Astrocyte of the hippocampus (primary cell): Measurements from ENCODE around the gene FOXO3.
"Not testable (repeated sequence)": the region's sequence is repeated elsewhere in the genome, so short reads cannot be mapped to it uniquely, and the experiment has no call there.

Source experiments
- DNase-seq: peaks from one replicate; pipeline ENCODE4 v3.0.0; 2011; ENCODE audit warnings: low read depth, low spot score

Gene FOXO3

GRCh38 chr6:108658174-108658573 is 97.5 kb downstream of the FOXO3 start:
- DNase-seq = no peak

GRCh38 chr6:108658785-108659184 is 98.1 kb downstream of the FOXO3 start:
- DNase-seq = not testable (repeated sequence)

GRCh38 chr6:108660251-108660650 is 99.5 kb downstream of the FOXO3 start:
- no peak for DNase-seq

- no peak for DNase-seq
Measured at GRCh38 chr6:108661430-108661829, 100.7 kb downstream of the FOXO3 start.

- DNase-seq = no peak
Measured at GRCh38 chr6:108661982-108662381, 101.3 kb downstream of the FOXO3 start.

GRCh38 chr6:108662702-108663101 is 102.0 kb downstream of the FOXO3 start:
- DNase-seq = no peak

- not testable (repeated sequence) for DNase-seq
Measured at GRCh38 chr6:108663494-108664064, 102.9 kb downstream of the FOXO3 start.

- no peak for DNase-seq
Measured at GRCh38 chr6:108665495-108666196, 104.9 kb downstream of the FOXO3 start.

GRCh38 chr6:108666656-108667260 is 106.0 kb downstream of the FOXO3 start:
- DNase-seq = no peak

- DNase-seq = peak; percentile 75
Measured at GRCh38 chr6:108667993-108668392, 107.3 kb downstream of the FOXO3 start.

GRCh38 chr6:108669673-108670072 is 109.0 kb downstream of the FOXO3 start:
- DNase-seq = no peak

GRCh38 chr6:108671175-108671574 is 110.5 kb downstream of the FOXO3 start:
- no peak for DNase-seq

- DNase-seq = no peak
Measured at GRCh38 chr6:108671790-108672189, 111.1 kb downstream of the FOXO3 start.

- DNase-seq = no peak
Measured at GRCh38 chr6:108672641-108673040, 111.9 kb downstream of the FOXO3 start.

- DNase-seq = no peak
Measured at GRCh38 chr6:108673153-108673552, 112.4 kb downstream of the FOXO3 start.

GRCh38 chr6:108673602-108674001 is 112.9 kb downstream of the FOXO3 start:
- no peak for DNase-seq

- no peak for DNase-seq
Measured at GRCh38 chr6:108675226-108676200, 114.8 kb downstream of the FOXO3 start.

GRCh38 chr6:108676555-108676954 is 115.8 kb downstream of the FOXO3 start:
- DNase-seq = no peak

GRCh38 chr6:108677357-108677756 is 116.6 kb downstream of the FOXO3 start:
- DNase-seq = peak; percentile 49

- no peak for DNase-seq
Measured at GRCh38 chr6:108677894-108678293, 117.2 kb downstream of the FOXO3 start.

- DNase-seq = not testable (repeated sequence)
Measured at GRCh38 chr6:108680314-108680713, 119.6 kb downstream of the FOXO3 start.

- DNase-seq = not testable (repeated sequence)
Measured at GRCh38 chr6:108681721-108682120, 121.0 kb downstream of the FOXO3 start.
